ENCODE results near the gene DENND1B.

The DENND1B gene

GRCh38 chr1:197633447-197634078, 141.7 kb downstream of the DENND1B start:
- Histone ChIP-seq H3K9ac (ENCODE audit: low read length) (no peak overlapping the region), H3K4me1 (ENCODE audit: control insufficient read depth, insufficient read depth, low read length) (no peaks in the 10 kb centered on the region), H3K36me3 (ENCODE audit: control insufficient read depth, insufficient read depth, low read length) (no peaks in the 10 kb centered on the region), H3K4me3 (ENCODE audit: low read length) (no peak overlapping the region), H3K27me3 (ENCODE audit: control insufficient read depth, insufficient read depth, low read length) (no peaks in the 10 kb centered on the region), H3K9me3 (ENCODE audit: control insufficient read depth, low read length) (no peaks in the 10 kb centered on the region)

DNA sequence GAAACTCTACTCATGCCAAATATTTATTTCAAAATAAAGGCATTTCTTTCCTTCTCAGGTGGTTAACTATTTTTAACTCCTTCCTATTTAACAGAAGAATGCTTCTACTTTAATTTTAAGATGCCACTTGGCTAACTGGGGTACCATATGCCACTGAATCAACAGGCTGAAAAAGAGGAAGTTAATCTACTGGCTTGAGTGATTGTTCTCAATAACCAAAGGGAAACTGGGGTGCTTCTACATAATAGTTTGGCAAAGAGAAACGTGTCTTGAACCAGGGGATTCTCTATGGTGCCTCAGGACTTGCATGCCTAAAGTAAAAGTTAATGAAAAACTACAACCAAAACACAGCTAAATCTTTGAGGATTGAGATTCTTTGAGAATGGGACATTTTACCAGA, 142.6 kb downstream of the DENND1B start:
- Histone ChIP-seq H3K4me1 (ENCODE audit: control insufficient read depth, insufficient read depth, low read length) (no peaks in the 10 kb centered on the region), H3K4me3 (ENCODE audit: low read length) (no peak overlapping the region), H3K36me3 (ENCODE audit: control insufficient read depth, insufficient read depth, low read length) (no peaks in the 10 kb centered on the region), H3K9me3 (ENCODE audit: control insufficient read depth, low read length) (no peaks in the 10 kb centered on the region), H3K27me3 (ENCODE audit: control insufficient read depth, insufficient read depth, low read length) (no peaks in the 10 kb centered on the region), H3K9ac (ENCODE audit: low read length) (no peak overlapping the region)

- Histone ChIP-seq H3K4me1 (ENCODE audit: control insufficient read depth, insufficient read depth, low read length) (no peaks in the 10 kb centered on the region), H3K9me3 (ENCODE audit: control insufficient read depth, low read length) (no peaks in the 10 kb centered on the region)
Measured at GRCh38 chr1:197632005-197632404, 143.3 kb downstream of the DENND1B start.

GRCh38 chr1:197622371-197622770, 152.9 kb downstream of the DENND1B start:
- no peaks in the 10 kb centered on the region for H3K9me3 ChIP-seq (ENCODE audit: control insufficient read depth, low read length)
- no peak overlapping the region for H3K4me3 ChIP-seq (ENCODE audit: low read length)
- no peak overlapping the region for H3K9ac ChIP-seq (ENCODE audit: low read length)
- no peaks in the 10 kb centered on the region for H3K4me1 ChIP-seq (ENCODE audit: control insufficient read depth, insufficient read depth, low read length)
- H3K27me3 ChIP-seq (ENCODE audit: control insufficient read depth, insufficient read depth, low read length), result no peaks in the 10 kb centered on the region
- H3K36me3 ChIP-seq (ENCODE audit: control insufficient read depth, insufficient read depth, low read length), result no peaks in the 10 kb centered on the region

More at GRCh38 chr1:197632005-197632404, 143.3 kb downstream of the DENND1B start:
- H3K27me3 ChIP-seq (ENCODE audit: control insufficient read depth, insufficient read depth, low read length), result no peaks in the 10 kb centered on the region
- H3K9ac ChIP-seq (ENCODE audit: low read length), result no peak overlapping the region
- no peak overlapping the region for H3K4me3 ChIP-seq (ENCODE audit: low read length)
- no peaks in the 10 kb centered on the region for H3K36me3 ChIP-seq (ENCODE audit: control insufficient read depth, insufficient read depth, low read length)

DNA sequence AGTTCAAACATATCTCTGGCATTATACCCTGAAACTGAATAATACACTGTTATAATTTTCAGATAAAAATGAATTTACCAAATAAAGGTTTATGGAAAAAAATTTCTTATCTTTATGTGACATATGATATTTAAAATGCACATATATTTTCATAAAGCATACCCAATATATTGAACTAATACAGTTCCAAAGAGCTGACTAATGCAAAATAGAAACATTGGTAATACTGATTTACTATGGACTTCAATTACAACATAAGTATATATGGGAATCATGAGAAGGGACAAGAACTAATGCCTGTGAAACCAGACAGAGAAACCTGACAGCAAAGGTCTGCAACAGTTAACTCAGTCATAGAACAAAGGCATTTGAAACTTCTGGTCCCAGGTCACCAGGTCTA, 153.5 kb downstream of the DENND1B start:
- Histone ChIP-seq H3K9ac (ENCODE audit: low read length) (no peak overlapping the region), H3K36me3 (ENCODE audit: control insufficient read depth, insufficient read depth, low read length) (no peaks in the 10 kb centered on the region), H3K4me3 (ENCODE audit: low read length) (no peak overlapping the region), H3K4me1 (ENCODE audit: control insufficient read depth, insufficient read depth, low read length) (no peaks in the 10 kb centered on the region), H3K27me3 (ENCODE audit: control insufficient read depth, insufficient read depth, low read length) (no peaks in the 10 kb centered on the region), H3K9me3 (ENCODE audit: control insufficient read depth, low read length) (no peaks in the 10 kb centered on the region)

- Histone ChIP-seq H3K4me3 (ENCODE audit: low read length) (no peak overlapping the region), H3K27me3 (ENCODE audit: control insufficient read depth, insufficient read depth, low read length) (no peaks in the 10 kb centered on the region)
Measured at GRCh38 chr1:197620714-197621163, 154.5 kb downstream of the DENND1B start.

GRCh38 chr1:197619008-197619640, 156.2 kb downstream of the DENND1B start:
- no peaks in the 10 kb centered on the region for H3K27me3 ChIP-seq (ENCODE audit: control insufficient read depth, insufficient read depth, low read length)
- H3K4me3 ChIP-seq (ENCODE audit: low read length), result no peak overlapping the region
- no peaks in the 10 kb centered on the region for H3K9me3 ChIP-seq (ENCODE audit: control insufficient read depth, low read length)
- H3K9ac ChIP-seq (ENCODE audit: low read length), result no peak overlapping the region
- H3K36me3 ChIP-seq (ENCODE audit: control insufficient read depth, insufficient read depth, low read length), result no peaks in the 10 kb centered on the region
- no peaks in the 10 kb centered on the region for H3K4me1 ChIP-seq (ENCODE audit: control insufficient read depth, insufficient read depth, low read length)

More at GRCh38 chr1:197620714-197621163, 154.5 kb downstream of the DENND1B start:
- no peak overlapping the region for H3K9ac ChIP-seq (ENCODE audit: low read length)
- H3K36me3 ChIP-seq (ENCODE audit: control insufficient read depth, insufficient read depth, low read length), result no peaks in the 10 kb centered on the region
- H3K9me3 ChIP-seq (ENCODE audit: control insufficient read depth, low read length), result no peaks in the 10 kb centered on the region
- H3K4me1 ChIP-seq (ENCODE audit: control insufficient read depth, insufficient read depth, low read length), result no peaks in the 10 kb centered on the region

GRCh38 chr1:197618061-197618460, 157.2 kb downstream of the DENND1B start:
- H3K9ac ChIP-seq (ENCODE audit: low read length), result no peak overlapping the region
- no peaks in the 10 kb centered on the region for H3K27me3 ChIP-seq (ENCODE audit: control insufficient read depth, insufficient read depth, low read length)
- no peaks in the 10 kb centered on the region for H3K36me3 ChIP-seq (ENCODE audit: control insufficient read depth, insufficient read depth, low read length)
- H3K4me1 ChIP-seq (ENCODE audit: control insufficient read depth, insufficient read depth, low read length), result no peaks in the 10 kb centered on the region
- no peaks in the 10 kb centered on the region for H3K9me3 ChIP-seq (ENCODE audit: control insufficient read depth, low read length)
- no peak overlapping the region for H3K4me3 ChIP-seq (ENCODE audit: low read length)

GRCh38 chr1:197615693-197616011, 159.6 kb downstream of the DENND1B start:
- H3K9ac ChIP-seq (ENCODE audit: low read length), result no peak overlapping the region
- H3K27me3 ChIP-seq (ENCODE audit: control insufficient read depth, insufficient read depth, low read length), result no peaks in the 10 kb centered on the region
- no peak overlapping the region for H3K4me3 ChIP-seq (ENCODE audit: low read length)
- H3K9me3 ChIP-seq (ENCODE audit: control insufficient read depth, low read length), result no peaks in the 10 kb centered on the region
- H3K4me1 ChIP-seq (ENCODE audit: control insufficient read depth, insufficient read depth, low read length), result no peaks in the 10 kb centered on the region
- no peaks in the 10 kb centered on the region for H3K36me3 ChIP-seq (ENCODE audit: control insufficient read depth, insufficient read depth, low read length)

DNA sequence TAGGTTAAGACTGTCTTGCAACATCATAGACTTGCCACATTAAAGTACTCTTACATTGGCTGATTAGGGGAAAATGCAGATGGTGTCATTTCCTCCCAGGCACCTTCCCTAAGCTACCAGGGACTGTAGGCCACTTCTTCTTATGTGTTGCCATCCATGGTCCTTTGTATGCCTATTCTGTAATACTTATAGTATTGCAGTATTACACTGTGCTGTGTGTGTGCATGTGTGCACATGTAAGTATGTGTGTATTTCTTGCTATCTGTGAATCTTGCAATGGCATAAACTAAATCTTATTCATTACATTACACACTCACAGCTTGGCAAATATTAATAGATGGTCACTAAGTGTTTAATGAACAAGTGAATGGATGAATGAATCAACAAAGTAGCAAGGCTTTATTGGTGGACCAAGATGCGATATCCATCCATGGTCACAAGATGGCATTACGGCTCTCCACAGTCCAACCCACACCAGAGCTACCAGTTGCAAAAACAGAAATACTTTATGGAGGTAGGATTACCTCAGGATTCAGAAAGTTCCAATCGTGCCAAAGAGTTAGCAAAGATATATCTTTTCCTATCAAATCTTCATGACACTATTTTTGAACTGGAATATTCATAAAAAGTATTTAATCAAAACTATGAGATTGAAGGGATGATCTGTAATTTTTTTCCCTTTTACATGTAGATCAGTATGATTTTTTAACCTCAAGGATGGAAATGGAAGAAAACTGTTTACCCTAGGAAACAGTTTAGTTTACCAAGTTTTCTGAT, 160.2 kb downstream of the DENND1B start:
- H3K4me1 ChIP-seq (ENCODE audit: control insufficient read depth, insufficient read depth, low read length), result no peaks in the 10 kb centered on the region
- no peaks in the 10 kb centered on the region for H3K27me3 ChIP-seq (ENCODE audit: control insufficient read depth, insufficient read depth, low read length)
- no peaks in the 10 kb centered on the region for H3K9me3 ChIP-seq (ENCODE audit: control insufficient read depth, low read length)
- no peaks in the 10 kb centered on the region for H3K36me3 ChIP-seq (ENCODE audit: control insufficient read depth, insufficient read depth, low read length)
- H3K9ac ChIP-seq (ENCODE audit: low read length), result no peak overlapping the region
- H3K4me3 ChIP-seq (ENCODE audit: low read length), result no peak overlapping the region

DNA sequence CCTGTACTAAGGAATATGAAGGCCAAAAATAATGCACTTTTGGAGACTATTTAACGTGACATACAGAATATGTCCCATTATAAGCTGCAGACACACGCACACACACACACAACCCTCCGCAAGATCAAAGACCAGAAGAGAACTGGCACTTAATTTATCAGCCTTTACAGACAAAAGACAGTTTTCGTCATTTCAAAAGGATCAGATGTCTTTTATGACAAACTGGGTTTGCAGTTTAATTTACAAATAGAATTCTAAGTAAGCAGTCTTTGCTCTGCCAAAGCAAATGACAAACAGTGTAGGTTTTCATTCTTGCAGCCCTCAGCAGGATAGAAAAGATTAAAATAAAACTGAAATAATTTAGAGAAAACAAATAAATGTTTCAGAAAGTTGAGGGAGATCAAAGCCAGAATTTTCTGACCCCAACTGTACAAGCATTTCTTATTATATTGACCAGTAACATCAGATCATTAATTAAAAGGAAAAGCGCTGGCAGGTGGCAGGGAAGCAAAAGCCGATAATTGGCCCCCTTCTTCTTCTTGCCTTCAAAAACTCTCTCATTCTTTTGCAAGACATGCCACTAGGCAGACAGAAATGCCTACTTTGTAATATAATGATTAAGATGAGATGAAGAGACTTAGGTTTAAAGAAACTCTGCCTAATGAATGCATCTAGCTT, 169.0 kb downstream of the DENND1B start:
- Histone ChIP-seq H3K4me3 (ENCODE audit: low read length) (no peak overlapping the region), H3K36me3 (ENCODE audit: control insufficient read depth, insufficient read depth, low read length) (no peaks in the 10 kb centered on the region), H3K4me1 (ENCODE audit: control insufficient read depth, insufficient read depth, low read length) (no peaks in the 10 kb centered on the region), H3K27me3 (ENCODE audit: control insufficient read depth, insufficient read depth, low read length) (no peaks in the 10 kb centered on the region), H3K9ac (ENCODE audit: low read length) (no peak overlapping the region), H3K9me3 (ENCODE audit: control insufficient read depth, low read length) (no peaks in the 10 kb centered on the region)

GRCh38 chr1:197604302-197604701, 171.0 kb downstream of the DENND1B start:
- H3K27me3 ChIP-seq (ENCODE audit: control insufficient read depth, insufficient read depth, low read length), result no peaks in the 10 kb centered on the region
- no peaks in the 10 kb centered on the region for H3K36me3 ChIP-seq (ENCODE audit: control insufficient read depth, insufficient read depth, low read length)
- no peak overlapping the region for H3K9ac ChIP-seq (ENCODE audit: low read length)
- no peak overlapping the region for H3K4me3 ChIP-seq (ENCODE audit: low read length)
- H3K4me1 ChIP-seq (ENCODE audit: control insufficient read depth, insufficient read depth, low read length), result no peaks in the 10 kb centered on the region
- H3K9me3 ChIP-seq (ENCODE audit: control insufficient read depth, low read length), result no peaks in the 10 kb centered on the region

Measured in mucosa of stomach (tissue), 1 donor.